CD4-positive, alpha-beta T cell treated with Interleukin-15 for 1 hour (primary cell): ENCODE data around the gene CNTN5.

Experiments
- DNase-seq: peaks from one replicate; pipeline ENCODE4 v3.0.0-alpha.2; 2020

Gene CNTN5

GRCh38 chr11:100367892-100368291 lies 1347.1 kb downstream of the CNTN5 start:
- no peak for DNase-seq

DNA sequence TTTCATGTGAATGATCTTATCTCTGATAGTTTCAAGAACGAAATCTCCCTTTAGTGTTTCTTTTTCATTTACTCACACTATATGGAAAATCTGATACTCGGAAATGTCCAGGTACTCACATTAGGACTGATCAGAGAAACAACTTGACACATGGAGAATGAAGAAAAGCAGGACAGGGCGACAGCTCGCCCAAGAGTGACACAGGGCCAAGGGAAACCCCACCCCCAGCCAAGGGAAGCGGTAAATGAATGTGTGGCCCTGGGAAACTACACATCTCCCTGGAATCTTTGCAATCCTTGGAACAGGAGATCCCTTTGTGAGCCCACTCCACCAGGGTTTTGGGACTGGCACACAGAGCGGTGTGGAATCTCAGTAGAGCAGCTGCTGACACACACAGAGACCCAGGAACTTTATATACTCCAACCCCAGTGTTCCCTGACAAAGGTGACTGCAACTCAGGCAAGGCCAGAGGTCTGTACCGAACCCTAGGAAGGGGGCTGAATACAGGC lies 1362.7 kb downstream of the CNTN5 start:
- DNase-seq, result no peak

DNA sequence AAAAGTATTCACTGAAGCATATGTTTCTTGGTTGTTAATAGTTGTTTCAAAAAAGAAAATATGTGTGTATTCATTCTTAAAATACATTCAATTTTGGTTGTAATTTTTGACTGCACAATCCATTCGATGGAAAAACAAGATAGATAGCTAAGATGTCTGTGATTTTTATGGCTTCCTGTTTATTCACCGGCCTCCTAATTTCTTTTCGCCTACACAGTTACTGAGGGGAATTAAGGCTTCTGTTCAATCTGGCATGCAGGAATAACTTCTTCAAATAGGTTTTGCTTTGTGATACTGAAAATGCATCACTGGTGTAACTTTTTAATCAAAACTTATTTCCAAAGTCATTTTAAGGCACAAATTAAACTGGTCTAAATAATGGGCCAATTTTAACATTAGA lies 1375.5 kb downstream of the CNTN5 start:
- DNase-seq, result no peak

- DNase-seq, result no peak
Observed at GRCh38 chr11:100397401-100397800, 1376.7 kb downstream of the CNTN5 start.

GRCh38 chr11:100403816-100404215 lies 1383.1 kb downstream of the CNTN5 start:
- DNase-seq, result no peak

GRCh38 chr11:100404907-100405306 lies 1384.2 kb downstream of the CNTN5 start:
- no peak for DNase-seq
